UCSD-AML1 (cell line): Measurements from ENCODE around the gene AKR1C3.
"Not testable (repeated sequence)": the region's sequence is repeated elsewhere in the genome, so short reads cannot be mapped to it uniquely, and the experiment has no call there.

Experiments used
- DNase-seq: peaks from one replicate; lab custom pipeline; 2025; ENCODE audit not compliant: unreplicated experiment; lab: John Stamatoyannopoulos, UW

Gene AKR1C3

DNA sequence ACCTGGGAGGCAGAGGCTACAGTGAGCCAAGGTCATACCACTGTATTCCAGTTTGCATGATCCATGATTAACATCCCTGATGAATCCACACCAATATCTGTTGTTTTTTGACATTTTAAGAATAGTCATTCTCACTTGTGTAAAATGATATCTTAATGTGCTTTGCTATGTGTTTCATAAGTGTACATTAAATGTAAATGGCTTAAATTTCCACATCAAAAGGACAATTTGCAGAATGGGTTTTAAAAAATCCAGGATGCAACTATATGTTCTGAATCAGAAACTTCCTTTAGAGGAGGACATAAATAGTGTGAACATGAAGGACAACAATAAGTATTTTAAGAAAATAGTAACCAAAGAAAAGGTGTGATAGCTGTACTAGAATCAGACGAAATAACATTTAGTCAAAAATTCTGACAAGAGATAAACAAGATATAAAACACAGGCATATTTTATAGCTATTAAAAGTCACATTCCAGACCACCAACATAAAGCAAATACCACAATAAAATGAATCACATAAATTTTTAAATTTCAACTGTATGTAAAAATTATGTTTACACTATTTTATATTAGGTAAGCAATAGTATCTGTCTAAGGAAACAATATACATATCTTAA lies 42.4 kb downstream of the AKR1C3 start:
- no peak for DNase-seq

DNA sequence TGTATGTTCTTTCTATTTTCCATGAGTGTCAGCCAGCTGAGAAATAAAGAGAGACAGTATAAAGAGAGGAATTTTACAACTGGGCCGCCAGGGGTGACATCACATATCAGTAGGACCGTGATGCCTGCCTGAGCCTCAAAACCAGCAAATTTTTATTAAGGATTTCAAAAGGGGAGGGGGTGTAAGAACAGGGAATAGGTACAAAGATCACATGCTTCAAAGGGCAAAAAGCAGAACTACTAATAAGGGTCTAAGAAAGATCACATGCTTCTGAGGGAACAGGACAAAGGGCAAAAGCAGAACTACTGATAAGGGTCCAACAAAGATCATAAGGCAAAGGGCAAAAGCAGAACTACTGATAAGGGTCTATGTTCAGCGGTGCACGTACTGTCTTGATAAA lies 43.5 kb downstream of the AKR1C3 start:
- DNase-seq = not testable (repeated sequence)

DNA sequence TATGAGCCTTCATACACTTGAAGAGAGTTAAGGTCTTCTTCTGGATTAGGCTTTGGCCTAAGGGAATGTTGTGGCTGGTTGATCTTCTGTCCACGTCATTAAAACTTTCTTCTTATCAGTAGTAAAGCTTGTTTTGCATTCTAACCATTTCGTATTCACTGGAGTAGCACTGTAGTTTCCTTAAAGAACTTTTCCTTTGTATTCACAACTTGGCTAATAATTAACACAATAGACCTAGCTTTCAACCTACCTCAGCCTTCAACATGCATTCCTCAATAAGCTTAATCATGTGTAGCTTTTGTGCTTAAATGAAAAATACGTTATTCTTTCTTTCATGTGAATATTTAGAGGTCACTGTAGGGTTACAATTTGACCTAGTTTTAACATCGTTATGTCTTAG lies 48.0 kb downstream of the AKR1C3 start:
- DNase-seq = no peak

DNA sequence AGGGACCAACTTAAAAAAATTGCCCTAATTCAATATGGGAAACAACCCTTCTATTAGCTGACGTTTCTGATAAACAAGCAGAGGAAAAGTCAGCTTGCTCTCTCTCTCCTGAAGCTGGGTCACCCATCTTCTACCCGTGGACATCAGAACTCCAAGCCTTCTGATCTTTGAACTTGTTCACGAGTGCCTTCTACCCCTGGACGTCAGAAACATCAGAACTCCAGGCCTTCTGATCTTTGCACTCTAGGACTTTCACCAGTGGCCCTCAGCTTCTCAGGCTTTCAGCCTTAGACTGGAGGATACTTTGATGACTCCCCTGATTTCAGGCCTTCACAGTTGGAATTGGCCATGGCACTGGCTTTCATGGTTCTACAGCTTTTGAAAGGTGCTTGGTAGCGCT lies 48.9 kb downstream of the AKR1C3 start:
- DNase-seq = no peak

DNA sequence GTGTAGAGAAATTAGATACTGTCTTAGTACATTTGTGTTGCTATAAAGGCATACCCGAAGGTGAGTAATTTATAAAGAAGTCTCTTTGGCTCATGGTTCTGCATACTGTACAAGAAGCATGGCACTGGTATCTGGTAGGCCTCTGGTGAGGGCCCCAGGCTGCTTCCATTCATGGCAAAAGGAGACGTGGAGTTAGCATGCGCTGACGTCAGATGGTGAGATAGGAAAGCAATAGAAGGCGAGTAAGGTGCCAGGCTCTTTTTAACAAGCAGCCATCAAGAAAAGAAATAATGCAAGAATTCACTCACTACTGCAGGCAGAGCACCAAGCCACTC lies 52.7 kb downstream of the AKR1C3 start:
- no peak for DNase-seq

DNA sequence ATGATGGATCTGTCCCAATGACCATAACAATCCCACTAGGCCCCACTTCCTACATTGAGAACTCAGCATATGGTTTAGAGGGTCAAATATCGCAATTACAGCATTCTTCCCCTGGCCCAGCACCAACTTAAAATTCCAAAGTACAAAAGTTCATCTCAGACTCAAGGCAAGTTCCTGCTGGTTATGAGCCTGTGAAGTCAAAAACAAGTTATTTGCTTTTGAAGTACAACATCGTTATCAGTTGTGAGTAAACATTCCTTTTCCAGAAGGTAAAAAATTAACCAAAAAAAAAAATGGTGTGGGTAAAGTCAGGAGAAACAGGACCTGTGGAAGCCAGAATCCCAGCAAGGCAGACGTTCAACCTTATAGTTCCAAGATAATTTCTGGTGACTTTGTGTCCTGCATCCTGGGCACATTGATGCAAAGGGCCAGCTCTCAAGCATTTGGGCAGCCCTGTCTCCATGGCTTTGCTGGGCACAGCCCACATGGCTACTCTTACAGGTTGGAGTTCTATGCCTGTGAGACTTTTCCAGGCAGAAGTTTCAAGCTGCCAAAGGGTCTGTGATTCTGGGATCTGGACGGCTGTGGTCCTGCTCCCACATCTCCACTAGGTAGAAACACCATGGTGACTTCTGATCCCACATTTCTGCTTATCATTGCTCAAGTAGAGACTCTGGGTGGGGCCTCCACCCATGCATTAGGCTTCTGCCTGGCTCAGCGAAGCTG lies 53.2 kb downstream of the AKR1C3 start:
- no peak for DNase-seq

DNA sequence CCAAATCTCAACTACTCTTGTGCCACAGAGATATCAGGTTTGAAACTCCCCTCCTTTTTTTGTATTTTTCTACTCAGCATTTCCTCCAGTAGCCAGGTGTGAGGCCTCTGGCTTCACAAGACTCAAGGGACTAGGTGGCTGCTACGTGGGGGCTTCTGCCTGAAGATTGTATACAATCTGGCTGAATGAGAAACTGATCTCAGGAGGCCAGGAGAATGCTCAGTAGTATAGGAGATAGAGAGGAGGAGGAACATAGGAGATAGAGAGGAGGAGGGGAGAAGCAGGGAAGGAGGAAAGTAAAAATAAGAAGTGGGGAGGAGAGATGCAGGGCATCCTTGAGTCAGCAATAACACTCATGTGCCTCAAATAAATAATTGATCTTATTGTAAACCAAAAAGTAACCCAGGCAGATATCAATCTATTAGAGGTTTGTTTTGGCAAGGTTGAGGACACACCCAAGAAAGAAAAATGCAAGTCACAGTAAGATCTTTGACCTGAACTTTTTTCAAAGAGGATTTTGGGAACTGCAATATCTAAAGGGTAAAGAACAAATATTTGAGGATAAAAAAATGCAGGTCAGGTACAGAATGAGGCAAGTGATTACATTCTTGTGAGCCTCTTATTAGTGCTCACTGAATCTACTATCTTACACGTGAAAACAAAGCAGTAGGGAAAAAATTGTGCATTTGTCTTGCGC lies 53.9 kb downstream of the AKR1C3 start:
- no peak for DNase-seq

DNA sequence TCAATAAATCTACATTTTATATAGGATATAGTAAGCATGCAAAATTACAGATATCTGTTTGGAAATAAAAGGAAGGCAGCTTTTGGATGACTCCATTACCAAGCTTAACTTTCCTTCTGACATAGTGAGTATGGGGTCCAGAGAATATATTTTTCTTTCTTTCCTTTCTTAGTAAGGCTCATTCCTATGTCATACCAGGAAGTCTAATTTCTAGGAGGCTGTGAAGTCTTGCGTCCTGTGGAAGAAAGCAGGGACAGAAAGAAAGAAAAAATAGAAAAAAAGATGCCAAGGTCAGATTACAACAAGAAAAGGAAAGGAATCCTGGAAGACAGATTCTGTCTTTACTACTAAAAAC lies 54.4 kb downstream of the AKR1C3 start:
- DNase-seq = no peak

DNA sequence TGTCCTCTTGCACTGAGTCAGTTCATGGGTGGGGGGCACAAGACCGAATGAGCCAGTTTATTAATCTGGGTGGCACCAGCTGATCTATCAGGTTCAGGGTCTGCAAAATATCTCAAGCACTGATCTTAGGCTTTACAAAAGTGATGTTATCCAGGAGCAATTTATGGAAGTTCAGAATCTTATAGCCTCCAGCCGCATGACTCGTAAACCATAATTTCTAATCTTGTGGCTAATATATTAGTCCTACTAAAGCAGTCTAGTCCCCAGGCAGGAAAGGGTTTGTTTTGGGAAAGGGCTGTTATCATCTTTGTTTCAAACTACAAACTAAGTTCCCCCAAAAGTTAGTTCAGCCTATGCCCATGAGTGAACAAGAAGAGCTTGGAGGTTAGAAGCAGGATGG lies 56.9 kb downstream of the AKR1C3 start:
- DNase-seq = no peak

DNA sequence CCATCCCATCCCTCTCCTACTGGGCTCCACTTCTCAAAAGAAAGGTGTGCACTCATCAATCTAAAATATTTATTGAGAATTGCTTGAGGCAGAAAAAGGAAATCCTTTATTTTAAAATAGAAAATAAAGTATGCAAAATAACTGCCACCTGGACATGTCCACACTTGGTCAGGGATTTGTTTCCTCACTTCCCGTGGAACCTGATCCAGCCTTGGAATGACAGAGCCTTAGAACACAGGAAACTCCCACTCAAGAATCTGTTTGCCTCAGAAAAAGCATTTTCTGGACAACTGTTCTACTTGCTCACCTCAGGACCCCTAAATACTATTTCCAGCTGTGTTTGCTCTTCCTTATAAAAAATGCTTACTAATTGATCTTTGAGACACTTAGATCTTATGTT lies 61.7 kb downstream of the AKR1C3 start:
- DNase-seq = no peak
